GM20431 (cell line): ENCODE results near the gene PHKG2.

ENCODE experiments used
- in situ Hi-C: fragments of 300-500 bp; cut with MseI, MboI; formaldehyde crosslinking; loops from one replicate; pipeline ENCODE4 v1.15.0; 2020; ENCODE audit warnings: low sequenced_read_pairs; ENCODE audit not compliant: unreplicated experiment

PHKG2 gene

GRCh38 chr16:30725418-30725792 lies 22.8 kb upstream of the PHKG2 start:
- in situ Hi-C loops, result no loop called here

- in situ Hi-C loops, result no loop called here
These were observed 19.9 kb upstream of the PHKG2 start for GRCh38 chr16:30728321-30728720.

GRCh38 chr16:30728899-30729672 lies 19.1 kb upstream of the PHKG2 start:
- in situ Hi-C loops, result no loop called here

- in situ Hi-C loops, result no loop called here
These were observed 16.8 kb upstream of the PHKG2 start for GRCh38 chr16:30731411-30731810.

GRCh38 chr16:30736995-30737793 lies 11.0 kb upstream of the PHKG2 start:
- in situ Hi-C loops, result no loop called here

GRCh38 chr16:30737794-30738648 lies 10.2 kb upstream of the PHKG2 start:
- in situ Hi-C loops, result no loop called here

GRCh38 chr16:30738984-30739951 lies 9.0 kb upstream of the PHKG2 start:
- in situ Hi-C loops, result no loop called here

GRCh38 chr16:30740364-30741251 lies 7.6 kb upstream of the PHKG2 start:
- in situ Hi-C loops, result no loop called here

GRCh38 chr16:30741461-30741914 lies 6.7 kb upstream of the PHKG2 start:
- in situ Hi-C loops, result no loop called here

GRCh38 chr16:30743716-30744115 lies 4.5 kb upstream of the PHKG2 start:
- in situ Hi-C loops, result no loop called here

GRCh38 chr16:30744183-30744582 lies 4.0 kb upstream of the PHKG2 start:
- in situ Hi-C loops, result no loop called here

GRCh38 chr16:30745082-30745481 lies 3.1 kb upstream of the PHKG2 start:
- in situ Hi-C loops, result no loop called here

- in situ Hi-C loops, result no loop called here
These were observed 1.5 kb upstream of the PHKG2 start for GRCh38 chr16:30746638-30747175.

- in situ Hi-C loops, result no loop called here
These were observed 894 bp upstream of the PHKG2 start for GRCh38 chr16:30747331-30747730.

GRCh38 chr16:30748634-30749445 lies 615 bp downstream of the PHKG2 start:
- in situ Hi-C loops, result no loop called here

- in situ Hi-C loops, result no loop called here
These were observed 2.0 kb downstream of the PHKG2 start for GRCh38 chr16:30750201-30750600.

GRCh38 chr16:30750876-30751465 lies 2.7 kb downstream of the PHKG2 start:
- in situ Hi-C loops, result no loop called here
